Measurements from ENCODE around the gene PXT1.
"Not testable (repeated sequence)": the region's sequence is repeated elsewhere in the genome, so short reads cannot be mapped to it uniquely, and the experiment has no call there.

The PXT1 gene

GRCh38 chr6:36443471-36444428, 1.1 kb upstream of the PXT1 start:
- DNase-seq (ENCODE audit: low spot score), result peak; percentile 15

GRCh38 chr6:36442103-36442670, 467 bp downstream of the PXT1 start:
- DNase-seq (ENCODE audit: low spot score), result no peak

GRCh38 chr6:36441307-36441894, 1.3 kb downstream of the PXT1 start:
- DNase-seq (ENCODE audit: low spot score), result peak; percentile 84

DNA sequence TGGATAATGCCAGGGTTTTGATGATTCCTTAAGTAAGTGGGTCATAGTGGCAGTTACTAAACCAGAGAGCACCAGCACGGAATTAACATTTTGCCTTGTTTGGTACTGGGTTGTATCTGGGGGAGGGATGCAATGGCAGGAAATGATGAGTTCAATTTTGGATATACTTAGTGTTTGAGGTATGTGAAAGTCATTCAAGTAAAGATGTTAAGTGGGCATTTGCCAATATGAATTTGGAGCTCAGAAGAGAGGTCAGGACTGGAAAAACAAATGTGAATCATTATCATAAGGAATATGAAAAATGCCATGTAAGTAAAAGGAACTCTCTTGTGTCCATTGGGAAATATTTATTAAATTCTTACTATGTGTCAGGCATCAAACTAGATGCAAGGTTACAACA, 6.2 kb downstream of the PXT1 start:
- DNase-seq (ENCODE audit: low spot score), result no peak

GRCh38 chr6:36432151-36432671, 10.4 kb downstream of the PXT1 start:
- DNase-seq (ENCODE audit: low spot score), result no peak

GRCh38 chr6:36431197-36431596, 11.5 kb downstream of the PXT1 start:
- DNase-seq (ENCODE audit: low spot score), result no peak

DNA sequence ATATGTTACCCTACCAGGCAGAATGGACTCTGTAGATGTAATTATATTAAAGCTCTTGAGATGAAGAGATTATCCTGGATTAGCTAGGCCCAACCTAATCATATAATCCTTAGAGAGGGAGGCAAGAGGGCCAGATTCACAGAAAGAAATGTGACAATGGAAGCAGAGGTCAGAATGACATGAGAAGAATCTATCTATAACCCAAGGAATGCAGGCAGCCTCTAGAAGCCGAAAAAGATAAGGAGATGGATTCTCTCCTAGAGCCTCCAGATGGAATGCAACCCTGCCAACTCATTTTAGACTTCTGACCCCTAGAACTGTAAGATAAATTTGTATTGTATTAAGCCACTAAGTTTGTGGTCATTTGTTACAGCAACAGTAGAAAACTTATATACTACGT, 12.3 kb downstream of the PXT1 start:
- no peak for DNase-seq (ENCODE audit: low spot score)

GRCh38 chr6:36428911-36429310, 13.7 kb downstream of the PXT1 start:
- DNase-seq (ENCODE audit: low spot score), result no peak

DNA sequence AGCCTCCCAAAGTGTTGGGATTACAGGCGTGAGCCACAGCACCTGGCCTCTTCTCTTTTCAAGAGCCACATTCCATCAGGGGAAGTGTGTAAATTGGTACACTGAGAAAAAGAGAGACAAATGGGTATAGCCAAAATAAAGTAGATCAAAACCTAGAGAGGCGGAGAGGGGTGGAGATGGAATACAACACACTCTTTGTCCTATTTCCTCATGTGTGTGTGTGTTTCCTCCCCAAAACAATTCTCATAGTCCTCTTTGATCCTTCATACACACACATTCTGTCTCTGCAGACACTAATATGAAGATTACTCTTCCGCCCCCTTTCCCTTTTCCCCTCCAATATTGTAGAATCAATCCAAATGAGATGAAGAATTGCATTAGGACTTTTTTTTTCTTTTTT, 16.0 kb downstream of the PXT1 start:
- no peak for DNase-seq (ENCODE audit: low spot score)

DNA sequence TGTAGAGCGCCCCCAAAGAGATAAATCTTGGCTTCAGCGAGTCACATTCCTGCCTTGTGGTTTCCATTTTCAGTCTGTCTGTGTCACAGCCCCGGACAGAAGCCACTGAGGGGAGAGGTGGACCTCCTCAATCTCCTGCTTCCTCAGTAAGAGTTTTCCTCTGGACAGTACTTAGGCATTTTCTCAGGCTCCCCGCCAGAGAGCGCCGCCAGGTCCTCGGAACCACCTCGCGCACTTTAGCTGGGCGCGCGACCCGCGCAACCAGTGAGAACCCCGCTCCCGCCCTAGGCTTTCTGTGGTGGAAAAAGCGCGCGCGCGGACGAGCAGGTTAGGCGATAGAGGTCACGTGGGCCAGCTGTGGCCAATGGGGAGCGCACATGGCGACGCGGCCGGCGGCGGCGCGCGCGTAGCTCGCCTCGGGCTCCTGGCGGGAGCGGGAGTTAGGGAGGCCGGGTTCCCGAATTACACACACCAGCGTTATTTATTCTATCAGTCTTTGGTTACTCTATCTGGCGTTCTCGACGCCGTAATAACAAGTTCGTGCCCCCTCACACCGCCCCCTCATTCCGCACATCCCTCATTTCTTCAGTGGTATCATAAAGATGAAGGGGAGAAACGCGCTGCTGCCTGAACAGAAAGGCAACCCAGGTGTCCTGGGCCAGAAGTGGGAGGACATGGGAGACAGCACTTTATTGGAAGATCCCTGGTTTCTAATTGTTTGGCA, 19.4 kb downstream of the PXT1 start:
- DNase-seq (ENCODE audit: low spot score), result peak; percentile 98

DNA sequence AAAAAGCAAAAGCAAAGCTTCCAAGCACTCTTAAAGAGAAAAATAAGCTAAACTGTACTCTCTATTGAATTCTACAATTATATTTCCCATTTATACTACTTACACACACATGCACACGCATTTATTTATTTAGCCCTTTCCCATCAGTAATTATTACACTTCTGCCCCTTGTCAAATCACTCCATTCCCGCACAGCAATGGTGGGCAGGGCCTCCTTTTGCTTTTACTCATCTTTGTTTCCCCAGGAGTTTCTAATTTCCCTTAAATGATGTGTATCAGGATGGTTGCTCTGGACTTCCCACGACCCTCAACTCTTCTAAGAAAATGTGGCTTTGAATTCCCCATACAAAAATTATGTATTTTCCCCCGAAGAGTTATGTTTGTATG, 19.9 kb downstream of the PXT1 start:
- DNase-seq (ENCODE audit: low spot score), result no peak

- DNase-seq (ENCODE audit: low spot score), result no peak
These were observed 23.3 kb downstream of the PXT1 start for GRCh38 chr6:36419310-36419709.

- no peak for DNase-seq (ENCODE audit: low spot score)
These were observed 24.1 kb downstream of the PXT1 start for GRCh38 chr6:36418558-36418957.

DNA sequence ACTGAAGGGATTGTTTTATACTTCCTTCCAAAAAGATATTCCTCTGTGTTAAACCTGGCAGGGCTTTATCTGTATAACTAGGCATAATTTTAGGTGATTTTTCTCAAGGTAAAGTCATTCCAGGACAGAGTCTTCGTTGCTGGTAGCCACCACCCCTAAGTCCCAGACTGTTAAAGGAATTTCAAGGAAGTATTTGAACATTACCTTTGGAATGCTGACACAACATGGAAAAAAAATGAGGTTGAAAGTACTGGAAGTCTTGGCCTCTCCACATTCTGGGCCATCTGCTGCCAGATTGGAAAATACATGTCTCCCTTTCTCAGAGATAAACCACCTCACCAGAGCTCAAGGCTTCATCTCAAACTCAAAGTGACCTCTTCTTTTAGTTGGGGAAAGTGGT, 28.2 kb downstream of the PXT1 start:
- no peak for DNase-seq (ENCODE audit: low spot score)

GRCh38 chr6:36413489-36414480, 28.9 kb downstream of the PXT1 start:
- DNase-seq (ENCODE audit: low spot score), result no peak

GRCh38 chr6:36409718-36410117, 32.9 kb downstream of the PXT1 start:
- not testable (repeated sequence) for DNase-seq (ENCODE audit: low spot score)

DNA sequence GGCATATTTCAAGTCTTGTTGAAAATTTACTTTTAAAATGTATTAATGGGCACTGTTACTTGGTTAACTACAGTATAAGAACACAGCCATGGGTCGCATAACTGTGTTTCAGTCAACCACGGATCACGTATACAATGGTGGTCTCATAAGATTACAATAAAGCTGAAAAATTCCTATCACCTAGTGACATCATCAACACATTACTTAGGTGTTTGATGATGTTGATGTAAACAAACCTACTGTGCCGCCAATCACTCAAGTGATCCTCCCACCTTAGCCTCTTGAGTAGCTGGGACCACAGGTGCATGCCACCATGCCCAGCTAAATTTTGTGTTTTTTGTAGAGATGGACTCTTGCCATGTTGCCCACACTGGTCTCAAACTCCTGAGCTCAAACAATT, 38.5 kb downstream of the PXT1 start:
- DNase-seq (ENCODE audit: low spot score), result no peak

- DNase-seq (ENCODE audit: low spot score), result no peak
These were observed 40.2 kb downstream of the PXT1 start for GRCh38 chr6:36402481-36402880.

DNA sequence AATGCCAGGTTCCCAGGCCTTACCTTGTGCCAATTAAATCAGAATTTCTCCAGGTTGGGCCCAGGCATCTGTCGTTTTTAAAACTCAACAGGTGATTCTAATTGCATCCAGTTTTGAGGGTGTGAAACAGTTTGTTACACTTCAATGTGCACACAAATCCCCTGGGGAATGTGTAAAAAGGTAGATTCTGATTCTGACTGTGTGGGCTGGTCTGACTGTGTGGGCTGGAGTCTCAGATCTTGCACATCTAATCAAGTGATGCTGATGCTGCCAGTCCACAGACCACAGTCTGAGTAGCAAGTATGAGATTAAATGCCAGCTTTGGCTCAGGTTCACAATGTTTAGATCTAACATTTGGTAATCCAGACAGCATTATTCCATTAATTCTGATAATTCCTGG, 42.7 kb downstream of the PXT1 start:
- DNase-seq (ENCODE audit: low spot score), result no peak

DNA sequence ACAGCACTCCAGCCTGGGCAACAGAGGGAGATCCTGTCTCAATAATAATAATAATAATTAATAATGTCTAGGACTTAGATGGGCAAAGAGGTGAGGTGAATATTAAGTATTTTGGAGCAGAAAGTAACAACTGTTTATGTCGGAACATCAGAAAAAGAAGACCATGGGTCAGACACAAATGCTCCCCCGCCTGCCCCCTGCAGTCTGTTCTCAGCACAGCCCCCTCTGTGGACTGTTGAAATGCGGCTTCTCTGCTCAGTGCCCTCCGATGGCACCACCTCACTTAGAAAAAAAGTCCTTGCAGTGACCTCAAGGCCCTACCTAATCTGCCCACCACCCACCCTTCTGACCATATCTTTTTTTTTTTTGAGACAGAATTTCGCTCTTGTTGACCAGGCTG, 50.0 kb downstream of the PXT1 start:
- DNase-seq (ENCODE audit: low spot score), result no peak

GRCh38 chr6:36389353-36389752, 53.3 kb downstream of the PXT1 start:
- no peak for DNase-seq (ENCODE audit: low spot score)
